Loucy (cell line): ENCODE measurements around the gene GLRA3.

Experiments used
- H2AFZ ChIP-seq: fragments of 200-600 bp; sonication (generic); 2 replicates; pipeline ENCODE4 v1.6.0; 2016; ENCODE audit warnings: antibody characterized with exemption, mild to moderate bottlenecking, low read length, moderate library complexity
- H3F3A ChIP-seq: fragments of 200-600 bp; 2 replicates; pipeline ENCODE4 v1.6.0; 2016; ENCODE audit warnings: antibody characterized with exemption, low read depth, mild to moderate bottlenecking
- H3K27me3 ChIP-seq: fragments of 200-600 bp; sonication (generic); 2 replicates; pipeline ENCODE4 v1.6.1; 2014; ENCODE audit warnings: low read length, mild to moderate bottlenecking; ENCODE audit not compliant: insufficient read depth, poor library complexity, severe bottlenecking
- H3K36me3 ChIP-seq: fragments of 200-600 bp; sonication (generic); 2 replicates; pipeline ENCODE4 v1.6.1; 2016; ENCODE audit warnings: low read length; ENCODE audit not compliant: insufficient read depth
- H3K4me1 ChIP-seq: fragments of 200-600 bp; sonication (generic); 2 replicates; pipeline ENCODE4 v1.5.1; 2014; ENCODE audit warnings: low read length, mild to moderate bottlenecking; ENCODE audit not compliant: insufficient read depth, poor library complexity, severe bottlenecking
- H3K4me2 ChIP-seq: fragments of 200-600 bp; sonication (generic); 2 replicates; pipeline ENCODE4 v1.6.0; 2014; ENCODE audit warnings: antibody characterized with exemption, low read length, low read depth, mild to moderate bottlenecking; ENCODE audit not compliant: poor library complexity, severe bottlenecking
- H3K4me3 ChIP-seq: fragments of 200-600 bp; sonication (generic); 2 replicates; pipeline ENCODE4 v1.5.1; 2014; ENCODE audit warnings: low read length, mild to moderate bottlenecking, mixed read lengths; ENCODE audit not compliant: poor library complexity, severe bottlenecking
- H3K79me2 ChIP-seq: fragments of 200-600 bp; sonication (generic); 2 replicates; pipeline ENCODE4 v1.6.1; 2014; ENCODE audit warnings: low read length; ENCODE audit not compliant: insufficient read depth
- H3K9ac ChIP-seq: fragments of 200-600 bp; sonication (generic); 2 replicates; pipeline ENCODE4 v1.6.0; 2014; ENCODE audit warnings: mild to moderate bottlenecking, low read depth, low read length, moderate library complexity; ENCODE audit not compliant: poor library complexity, severe bottlenecking
- H3K9me2 ChIP-seq: fragments of 200-600 bp; sonication (generic); replicated peaks from 2 replicates; pipeline ENCODE4 v1.6.1; 2016; ENCODE audit warnings: low read depth, low read length, mixed read lengths
- H3K9me3 ChIP-seq: fragments of 200-600 bp; sonication (generic); 2 replicates; pipeline ENCODE4 v1.6.1; 2014; ENCODE audit warnings: mild to moderate bottlenecking, antibody characterized with exemption, low read length, low read depth; ENCODE audit not compliant: insufficient read depth
- H4K20me1 ChIP-seq: fragments of 200-600 bp; sonication (generic); 2 replicates; pipeline ENCODE4 v1.6.0; 2014; ENCODE audit warnings: antibody characterized with exemption, low read length, mild to moderate bottlenecking; ENCODE audit not compliant: insufficient read depth, poor library complexity, severe bottlenecking
- CTCF ChIP-seq: fragments of 200-600 bp; sonication (generic); conservative IDR thresholded peaks from 2 replicates; pipeline ENCODE4 v1.5.1; 2014; ENCODE audit warnings: mild to moderate bottlenecking, antibody characterized with exemption, low read length
- EZH2phosphoT487 ChIP-seq: fragments of 200-600 bp; IDR thresholded peaks from 2 replicates; pipeline ENCODE4 v1.6.1; 2018; ENCODE audit warnings: antibody characterized with exemption, mild to moderate bottlenecking, moderate library complexity, borderline replicate concordance

GLRA3 gene

GRCh38 chr4:174702979-174703478 is 126.0 kb downstream of the GLRA3 start:
- no peaks in the 10 kb centered on the region for H3F3A ChIP-seq
- H4K20me1 ChIP-seq: no peaks in the 10 kb centered on the region
- H3K4me1 ChIP-seq: no peaks in the 10 kb centered on the region
- no peaks in the 10 kb centered on the region for H3K79me2 ChIP-seq
- no peak overlapping the region for H2AFZ ChIP-seq
- no peak overlapping the region for H3K4me3 ChIP-seq
- H3K36me3 ChIP-seq: no peaks in the 10 kb centered on the region
- no peak for TF ChIP-seq CTCF
- TF ChIP-seq EZH2phosphoT487: no peak
- no peaks in the 10 kb centered on the region for H3K27me3 ChIP-seq
- H3K9me3 ChIP-seq: no peaks in the 10 kb centered on the region
- no peak overlapping the region for H3K9ac ChIP-seq
- H3K4me2 ChIP-seq: no peak overlapping the region
- no peaks in the 10 kb centered on the region for H3K9me2 ChIP-seq

GRCh38 chr4:174699654-174700053 is 129.4 kb downstream of the GLRA3 start:
- no peaks in the 10 kb centered on the region for H3K36me3 ChIP-seq
- no peaks in the 10 kb centered on the region for H3K9me3 ChIP-seq
- no peaks in the 10 kb centered on the region for H3K27me3 ChIP-seq
- H3K4me3 ChIP-seq: no peak overlapping the region
- H3K4me2 ChIP-seq: no peak overlapping the region
- no peak overlapping the region for H3K9ac ChIP-seq
- H3K9me2 ChIP-seq: no peaks in the 10 kb centered on the region
- H4K20me1 ChIP-seq: no peaks in the 10 kb centered on the region
- no peak overlapping the region for H2AFZ ChIP-seq
- no peaks in the 10 kb centered on the region for H3K4me1 ChIP-seq
- no peaks in the 10 kb centered on the region for H3K79me2 ChIP-seq
- TF ChIP-seq EZH2phosphoT487 (no peak), CTCF (no peak)
- H3F3A ChIP-seq: no peaks in the 10 kb centered on the region

GRCh38 chr4:174697896-174698295 is 131.2 kb downstream of the GLRA3 start:
- H3K27me3 ChIP-seq: no peaks in the 10 kb centered on the region
- H3K79me2 ChIP-seq: no peaks in the 10 kb centered on the region
- H4K20me1 ChIP-seq: no peaks in the 10 kb centered on the region
- H3K4me1 ChIP-seq: no peaks in the 10 kb centered on the region
- no peak overlapping the region for H2AFZ ChIP-seq
- H3F3A ChIP-seq: no peaks in the 10 kb centered on the region
- H3K36me3 ChIP-seq: no peaks in the 10 kb centered on the region
- H3K9me3 ChIP-seq: no peaks in the 10 kb centered on the region
- no peak overlapping the region for H3K9ac ChIP-seq
- H3K9me2 ChIP-seq: no peaks in the 10 kb centered on the region
- H3K4me2 ChIP-seq: no peak overlapping the region
- no peak overlapping the region for H3K4me3 ChIP-seq
- TF ChIP-seq EZH2phosphoT487 (no peak), CTCF (no peak)
